IgD-negative memory B cell (primary cell): ENCODE results near the gene TNFAIP1. TPM values are rescaled to one million over a fixed set of nuclear protein-coding genes. Genes with fewer than 3 reads are reported as not detected.

Experiments
- polyA plus RNA-seq: library from polyadenylated mRNA; unstranded; fragments of 300-500 nt; fragmentation: Illumina TruSeq; gene quantifications from one replicate; pipeline ENCODE4 v1.2.3, GENCODE V29; 2021

TNFAIP1 gene
- polyA plus RNA-seq, 1 donor from 2014 or later = 11.1 TPM

Other genes with a start within 250 kb of the TNFAIP1 start
- gene TMEM97, start 16.6 kb upstream of the TNFAIP1 start, polyA plus RNA-seq = 7.2 TPM
- 36.8 TPM for gene IFT20, start 289 bp upstream of the TNFAIP1 start, polyA plus RNA-seq
- 87.4 TPM for gene POLDIP2, start 21.8 kb downstream of the TNFAIP1 start, polyA plus RNA-seq
- not detected for gene SEBOX, start 29.4 kb downstream of the TNFAIP1 start, polyA plus RNA-seq
- not detected for gene VTN, start 34.5 kb downstream of the TNFAIP1 start, polyA plus RNA-seq
- 5.6 TPM for gene SARM1, start 35.9 kb downstream of the TNFAIP1 start, polyA plus RNA-seq
- 2.4 TPM for gene SLC46A1, start 70.5 kb downstream of the TNFAIP1 start, polyA plus RNA-seq
- not detected for gene SLC13A2, start 137.9 kb downstream of the TNFAIP1 start, polyA plus RNA-seq
- gene FOXN1, start 170.6 kb downstream of the TNFAIP1 start, polyA plus RNA-seq = not detected
- gene UNC119, start 216.9 kb downstream of the TNFAIP1 start, polyA plus RNA-seq = 69.5 TPM
- 48.4 TPM for gene PIGS, start 235.8 kb downstream of the TNFAIP1 start, polyA plus RNA-seq
- gene ALDOC, start 241.1 kb downstream of the TNFAIP1 start, polyA plus RNA-seq = 28.0 TPM